Stimulated activated CD8-positive, alpha-beta memory T cell treated with anti-CD3 and anti-CD28 coated beads, Interleukin-15, amount 100 ng/mL, for 24 hours (primary cell): ENCODE measurements around the gene PKD2.
"Not testable (repeated sequence)": the region's sequence is repeated elsewhere in the genome, so short reads cannot be mapped to it uniquely, and the experiment has no call there.

ENCODE experiments used
- DNase-seq: peaks from one replicate; pipeline ENCODE4 v3.0.0-alpha.2; 2020; ENCODE audit warnings: low read depth

PKD2 gene

GRCh38 chr4:87986508-87986907 is 20.9 kb upstream of the PKD2 start:
- no peak for DNase-seq

- DNase-seq = no peak
These were observed 17.7 kb upstream of the PKD2 start for GRCh38 chr4:87989765-87990164.

DNA sequence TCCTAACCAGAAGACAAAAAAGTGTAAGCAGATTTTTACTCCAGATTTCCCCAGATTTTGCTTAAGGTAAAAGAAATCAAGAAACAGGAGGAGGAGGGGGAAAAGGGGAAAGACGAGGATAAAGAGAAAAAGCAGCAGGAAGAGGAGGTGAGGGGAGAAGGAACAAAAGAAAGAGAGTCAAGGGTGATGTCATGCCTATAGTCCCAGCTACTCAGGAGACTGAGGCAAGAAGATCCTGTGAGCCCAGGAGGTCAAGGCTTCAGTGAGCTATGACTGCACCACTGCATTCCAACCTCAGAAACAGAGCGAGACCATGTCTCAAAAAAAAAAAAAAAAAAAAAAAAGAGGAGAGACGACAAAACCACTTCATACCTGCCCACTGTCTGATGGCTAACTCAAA is 12.0 kb upstream of the PKD2 start:
- no peak for DNase-seq

- not testable (repeated sequence) for DNase-seq
These were observed 8.2 kb upstream of the PKD2 start for GRCh38 chr4:87999191-87999691.

- DNase-seq = no peak
These were observed 5.6 kb upstream of the PKD2 start for GRCh38 chr4:88001871-88002270.

DNA sequence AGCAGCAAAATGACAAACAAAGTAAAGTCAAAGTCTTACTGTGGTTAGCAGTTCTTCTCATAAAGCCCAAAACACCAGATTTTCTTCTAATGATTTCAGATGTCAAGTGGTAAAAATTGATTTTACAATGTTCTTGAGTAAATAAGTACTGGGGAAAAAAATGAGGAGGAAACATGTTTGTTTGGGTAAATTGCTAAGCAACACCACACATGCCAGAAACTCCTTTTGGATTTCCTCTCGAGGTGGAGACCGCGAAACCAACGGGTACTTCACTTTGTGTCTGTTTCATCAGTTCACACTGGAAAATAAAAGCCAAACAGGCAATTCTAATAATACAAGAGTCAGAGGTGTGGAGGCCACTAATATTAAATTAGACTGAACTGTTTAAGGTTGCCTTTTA is 4.6 kb upstream of the PKD2 start:
- no peak for DNase-seq

- no peak for DNase-seq
These were observed 4.2 kb upstream of the PKD2 start for GRCh38 chr4:88003261-88003660.

DNA sequence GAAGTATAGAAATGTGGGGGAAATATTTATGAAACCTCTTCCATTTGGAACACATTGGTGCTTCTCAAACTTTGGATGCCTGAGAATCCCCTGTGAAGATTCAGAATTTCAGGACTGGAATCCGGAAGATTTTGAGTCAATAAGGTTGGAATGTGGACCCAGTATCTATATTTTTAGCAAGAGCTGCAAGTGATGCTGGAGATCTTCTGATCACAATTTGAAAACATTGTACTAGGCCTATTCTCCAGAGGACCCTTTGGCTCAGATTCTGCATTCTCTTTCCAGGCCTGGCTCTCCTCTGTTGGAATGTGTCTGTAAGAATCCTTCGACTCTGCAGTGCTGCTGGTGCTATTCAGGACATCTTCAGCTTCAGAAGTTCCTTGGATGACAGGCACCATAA is 2.4 kb upstream of the PKD2 start:
- no peak for DNase-seq

GRCh38 chr4:88005946-88006345 is 1.5 kb upstream of the PKD2 start:
- no peak for DNase-seq

DNA sequence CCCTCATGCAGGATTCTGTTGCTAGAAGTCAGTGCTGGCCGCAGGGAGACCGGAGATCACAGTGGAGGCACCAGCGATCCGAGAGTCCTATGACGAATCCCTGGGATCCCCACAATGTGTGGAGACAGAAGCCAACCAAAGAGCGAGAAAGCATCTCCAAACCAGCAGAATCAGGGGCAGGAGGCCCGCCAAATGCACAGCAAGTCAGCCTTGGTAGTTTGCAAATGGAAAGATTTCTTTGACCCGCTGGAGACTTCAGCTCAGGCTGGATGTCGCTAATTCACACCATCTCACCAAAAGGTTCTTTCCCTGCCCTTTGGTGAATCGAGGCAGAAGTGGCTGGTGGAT is 505 bp upstream of the PKD2 start:
- DNase-seq = no peak

DNA sequence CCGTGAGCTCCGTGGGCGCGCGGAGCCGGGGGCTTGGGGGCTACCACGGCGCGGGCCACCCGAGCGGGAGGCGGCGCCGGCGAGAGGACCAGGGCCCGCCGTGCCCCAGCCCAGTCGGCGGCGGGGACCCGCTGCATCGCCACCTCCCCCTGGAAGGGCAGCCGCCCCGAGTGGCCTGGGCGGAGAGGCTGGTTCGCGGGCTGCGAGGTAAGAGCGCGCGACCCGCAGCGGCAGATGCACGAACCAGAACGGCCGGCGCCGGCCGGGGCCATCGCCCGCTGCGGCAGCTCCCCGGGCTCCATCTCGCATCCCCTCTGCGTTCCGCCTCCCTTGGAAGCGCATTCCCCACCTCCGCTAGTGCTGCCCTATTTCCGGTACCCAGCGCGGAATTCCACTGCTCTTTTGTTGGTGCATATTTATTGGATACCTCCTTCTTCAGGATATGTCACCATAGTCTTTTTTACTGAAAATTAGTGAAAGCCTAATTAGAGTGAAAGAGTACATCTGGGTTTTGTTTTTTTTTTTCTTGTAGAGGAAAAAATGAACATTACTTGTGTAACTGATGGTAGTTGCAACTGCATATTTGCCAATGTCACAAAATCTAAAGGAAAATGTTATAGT is 797 bp downstream of the PKD2 start:
- DNase-seq = no peak

GRCh38 chr4:88008743-88009171 is 1.3 kb downstream of the PKD2 start:
- no peak for DNase-seq

DNA sequence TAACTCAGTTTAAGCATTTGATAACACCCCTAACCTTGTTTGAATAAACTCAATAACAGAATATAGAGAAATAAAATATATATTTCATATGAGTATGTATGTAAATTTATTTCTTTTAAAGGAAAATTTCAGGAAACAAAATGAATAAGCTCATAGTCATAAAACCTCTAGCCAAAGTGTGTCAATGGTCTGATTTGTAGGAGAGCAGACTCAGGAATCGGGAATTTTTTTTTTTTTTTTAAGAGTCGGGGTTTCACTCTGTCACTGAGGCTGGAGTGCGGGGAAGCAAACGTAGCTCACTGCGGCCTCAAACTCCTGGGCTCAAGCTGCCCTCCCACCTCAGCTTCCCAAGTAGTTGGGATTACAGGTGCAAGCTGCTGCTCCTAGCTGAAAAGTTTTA is 2.4 kb downstream of the PKD2 start:
- no peak for DNase-seq

GRCh38 chr4:88010966-88011365 is 3.5 kb downstream of the PKD2 start:
- DNase-seq = no peak

DNA sequence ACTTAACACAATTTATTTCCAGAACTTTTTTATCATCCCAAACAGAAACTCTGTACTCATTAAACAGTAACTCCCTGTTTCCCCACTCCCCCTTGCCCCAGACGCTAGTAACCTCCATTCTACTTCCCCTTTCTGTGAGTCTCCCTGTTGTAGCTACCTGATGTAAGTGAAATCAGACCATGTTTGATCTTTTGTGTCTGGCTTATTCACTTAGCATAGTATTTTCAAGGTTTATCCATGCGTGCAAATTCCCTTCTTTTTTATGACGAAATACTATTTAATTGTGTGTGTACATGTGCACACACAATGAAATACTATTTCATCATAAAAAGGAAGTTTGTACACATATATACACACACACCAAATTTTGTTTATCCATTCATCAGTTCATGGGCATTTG is 5.2 kb downstream of the PKD2 start:
- DNase-seq = no peak

GRCh38 chr4:88014386-88014905 is 7.0 kb downstream of the PKD2 start:
- no peak for DNase-seq

DNA sequence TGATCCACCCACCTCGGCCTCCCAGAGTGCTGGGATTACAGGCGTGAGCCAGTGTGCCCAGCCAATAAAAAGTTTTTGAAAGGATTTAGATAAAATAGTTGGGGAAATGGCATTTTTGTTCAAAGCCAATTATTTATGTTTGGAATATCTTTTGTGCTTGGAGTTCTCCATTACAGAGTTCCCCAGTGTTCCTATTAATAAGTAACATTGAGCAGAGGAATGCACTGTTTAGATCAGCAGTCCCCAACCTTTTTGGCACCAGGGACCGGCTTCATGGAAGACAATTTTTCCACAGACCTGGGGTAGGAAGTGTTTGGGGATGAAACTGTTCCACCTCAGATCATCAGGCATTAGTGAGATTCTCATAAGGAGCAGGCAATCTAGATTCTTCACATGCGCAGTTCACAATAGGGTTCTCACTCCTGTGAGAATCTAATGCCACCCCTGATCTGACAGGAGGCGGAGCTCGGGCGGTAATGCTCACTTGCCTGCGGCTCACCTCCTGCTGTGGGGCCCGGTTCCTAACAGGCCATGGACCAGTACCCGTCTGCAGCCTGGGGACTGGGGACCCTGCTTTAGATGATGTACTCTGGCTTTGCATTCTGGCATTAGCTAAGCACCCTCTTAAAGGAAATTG is 8.3 kb downstream of the PKD2 start:
- DNase-seq = no peak

DNA sequence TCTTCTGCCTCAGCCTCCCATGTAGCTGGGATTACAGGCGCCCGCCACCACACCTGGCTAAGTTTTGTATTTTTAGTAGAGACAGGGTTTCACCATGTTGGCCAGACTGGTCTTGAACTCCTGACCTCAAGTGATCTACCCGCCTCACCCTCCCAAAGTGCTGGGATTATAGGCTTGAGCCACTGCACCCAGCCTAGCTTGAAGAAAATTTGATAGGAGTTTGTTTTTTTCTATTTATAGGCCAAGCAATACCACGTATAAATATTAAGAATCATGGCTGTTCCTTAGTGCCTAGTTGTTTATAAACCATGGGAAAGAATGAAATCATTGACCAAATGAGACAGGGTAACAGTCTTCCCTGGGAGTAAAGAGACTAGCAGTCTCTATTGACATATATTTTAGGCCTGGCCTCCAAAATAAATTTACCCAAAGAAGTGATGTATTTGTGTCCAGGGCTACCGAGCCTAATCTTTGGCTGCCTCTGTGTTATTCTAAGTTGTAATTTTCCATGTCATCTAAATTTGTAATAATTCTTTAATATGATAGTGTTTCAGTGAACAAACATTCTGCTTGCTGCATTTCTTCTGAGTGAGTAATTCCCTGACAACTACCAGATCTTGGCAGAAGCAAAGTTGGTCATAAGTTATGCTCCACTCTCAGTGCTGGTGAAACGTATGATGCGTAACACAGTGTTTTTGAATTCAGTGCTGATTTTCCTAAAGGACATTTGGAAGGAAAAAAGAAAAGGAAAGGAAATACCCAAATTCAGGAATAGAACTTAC is 10.3 kb downstream of the PKD2 start:
- DNase-seq = no peak

DNA sequence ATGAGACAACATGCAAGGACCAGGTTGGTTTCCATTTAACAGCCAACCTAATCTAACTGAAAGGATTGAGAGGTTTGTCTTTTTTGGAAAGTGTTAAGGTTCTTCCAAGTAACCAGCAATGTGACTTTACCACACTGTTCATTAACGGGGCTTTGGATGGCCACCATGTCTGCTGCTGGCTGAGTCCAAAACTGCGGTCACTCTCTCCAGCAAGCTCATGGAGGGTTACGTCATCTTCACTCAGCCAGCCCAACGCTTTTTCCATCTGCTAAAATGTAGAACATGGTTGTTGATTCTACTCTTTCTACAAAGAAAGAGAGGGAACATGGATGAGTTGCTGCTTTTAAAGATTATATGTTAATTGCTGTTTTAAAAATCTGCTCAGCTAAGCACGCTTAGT is 11.0 kb downstream of the PKD2 start:
- DNase-seq = no peak

DNA sequence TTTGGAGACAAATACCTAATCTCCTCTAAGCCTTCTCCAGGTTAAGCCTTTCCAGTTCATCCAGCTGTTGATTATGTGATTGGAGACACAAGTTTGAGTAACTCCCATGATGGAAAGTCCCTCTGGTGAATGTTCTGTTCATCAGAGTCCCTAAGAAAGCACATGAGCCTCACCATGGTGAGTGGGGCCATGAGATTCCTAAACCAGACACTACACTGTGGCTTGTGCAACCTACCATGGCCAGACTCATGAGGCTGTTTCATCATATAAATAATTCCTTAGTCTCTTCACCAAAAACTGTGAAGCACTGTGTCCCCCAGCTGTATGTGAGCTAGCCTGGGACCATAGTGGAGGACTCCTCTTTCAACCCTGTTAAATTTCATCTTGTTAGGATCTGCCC is 14.4 kb downstream of the PKD2 start:
- DNase-seq = no peak

DNA sequence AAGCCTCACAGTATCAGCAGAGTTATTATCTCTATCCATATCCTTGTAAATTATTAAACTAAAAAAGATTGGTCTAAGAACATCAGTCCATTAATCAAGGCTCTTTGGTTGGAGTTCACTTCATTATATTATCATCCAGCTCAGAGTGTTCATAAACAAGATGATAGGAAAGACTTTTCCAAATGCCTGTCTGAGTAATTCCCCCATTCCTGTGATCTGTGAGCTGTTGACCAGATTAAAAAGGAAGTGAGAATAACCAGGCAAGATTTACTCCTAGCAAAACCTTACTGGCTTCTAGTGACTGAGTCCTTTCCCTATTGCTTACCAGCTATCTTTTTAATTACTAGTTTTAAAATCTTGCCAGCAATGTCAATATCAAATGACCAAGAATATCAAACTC is 14.9 kb downstream of the PKD2 start:
- DNase-seq = no peak

- not testable (repeated sequence) for DNase-seq
These were observed 18.6 kb downstream of the PKD2 start for GRCh38 chr4:88025868-88026661.
